Activated gamma-delta T cell (primary cell): ENCODE data around the gene ALDH18A1.
A peak's percentile ranks its signal among the peaks of the same experiment; 100 is the strongest.

Source experiments
- DNase-seq: peaks from one replicate; lab custom pipeline; 2025; lab: John Stamatoyannopoulos, UW

Gene ALDH18A1

DNA sequence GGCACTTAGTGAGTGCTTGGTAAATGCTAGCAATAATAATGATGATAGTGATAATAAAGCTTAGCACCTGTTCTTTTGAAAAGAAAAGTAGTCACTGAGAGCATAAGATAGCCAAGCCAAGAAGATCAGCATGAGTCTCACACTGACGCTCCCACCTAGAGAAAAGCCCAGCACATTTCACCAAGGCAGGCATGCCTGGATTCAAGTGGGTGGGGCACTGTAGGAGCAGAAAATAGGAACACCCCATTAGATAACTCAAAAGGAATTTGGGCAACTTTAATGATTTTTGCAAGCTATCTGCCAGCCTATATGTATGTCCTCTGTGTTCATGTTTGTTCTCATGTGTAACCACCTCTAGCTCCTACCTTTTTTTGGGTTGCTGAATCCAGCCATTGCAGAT is 77.2 kb downstream of the ALDH18A1 start:
- DNase-seq: no peak

DNA sequence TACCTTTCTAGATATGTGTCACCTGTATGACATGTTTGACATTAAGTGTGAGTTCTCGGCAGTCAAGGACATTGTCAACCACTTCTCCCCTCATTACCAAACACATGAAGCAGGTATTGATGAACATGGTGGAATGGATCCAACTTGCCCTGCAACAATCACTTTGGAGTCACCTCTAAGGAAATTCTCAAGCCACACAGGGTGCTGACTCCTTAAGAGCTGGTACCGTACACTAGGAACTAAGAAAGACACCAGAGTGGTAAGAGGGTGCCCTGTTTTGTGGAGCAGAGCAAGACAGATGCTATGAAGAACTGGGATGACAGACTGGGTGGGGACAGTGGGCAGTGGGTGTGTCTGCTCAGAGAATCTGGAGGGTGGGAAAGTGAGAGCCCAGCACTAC is 77.9 kb downstream of the ALDH18A1 start:
- no peak for DNase-seq

DNA sequence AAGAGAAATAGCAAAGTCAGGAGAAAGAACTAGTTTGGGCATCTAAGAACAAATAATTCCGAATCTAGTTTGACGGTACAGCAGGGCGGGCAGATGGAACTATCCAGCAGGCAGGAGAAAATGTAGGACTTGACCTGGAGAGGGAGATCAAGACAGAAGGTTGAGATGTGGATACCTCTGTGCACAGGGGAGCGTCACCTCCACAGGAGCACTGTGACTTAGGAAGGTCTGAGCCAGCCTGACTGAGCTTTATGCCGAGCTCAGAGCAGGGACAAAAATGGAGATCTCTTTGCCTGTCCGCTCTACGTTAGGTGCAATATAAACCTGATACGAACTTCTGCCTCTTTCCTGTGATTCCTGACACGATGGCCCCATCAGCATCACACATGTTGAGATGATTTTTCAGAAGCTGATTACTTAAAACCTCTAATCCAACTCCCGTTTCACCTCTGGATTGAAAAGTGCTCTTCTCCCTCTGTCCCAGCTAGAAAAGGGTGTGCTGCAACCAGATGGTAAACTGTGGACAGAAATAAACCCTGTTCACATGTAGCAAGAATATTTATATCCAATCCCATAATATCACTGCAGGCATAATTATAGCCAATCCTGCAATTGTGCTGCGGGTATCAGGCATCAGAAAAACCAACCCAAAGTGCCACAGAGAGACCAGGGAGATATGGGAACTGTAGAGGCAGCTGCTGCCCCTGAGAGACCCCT is 81.7 kb downstream of the ALDH18A1 start:
- DNase-seq: no peak

DNA sequence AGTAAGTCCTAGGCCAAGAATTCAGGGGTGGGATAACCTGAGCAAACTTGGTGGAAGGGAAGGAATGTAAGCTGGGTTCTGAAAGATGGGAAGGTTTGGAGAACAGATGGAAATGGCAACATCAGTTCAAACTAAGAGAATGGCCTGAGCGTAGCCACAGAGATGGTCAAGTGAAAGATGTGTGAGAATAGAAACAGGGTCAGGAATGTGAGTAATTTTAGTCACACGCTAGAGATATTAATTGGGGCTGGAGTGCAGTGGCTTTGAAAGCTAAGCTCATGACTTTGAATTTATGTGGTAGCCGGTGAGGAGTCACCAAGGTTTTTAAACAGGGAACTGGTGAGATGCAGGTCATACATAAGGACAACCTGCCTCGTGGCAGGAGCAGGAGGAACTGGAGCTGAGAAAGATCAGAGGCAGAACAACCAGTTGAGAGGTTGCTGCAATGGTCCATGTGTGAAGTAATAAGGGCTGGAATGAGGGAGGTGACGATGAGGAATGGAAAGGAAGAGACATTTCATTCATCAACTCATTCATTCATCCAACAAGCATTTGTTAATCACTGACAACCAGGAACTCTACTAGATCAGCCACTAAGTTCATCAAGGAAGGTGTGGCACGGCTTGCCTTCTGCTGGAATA is 82.4 kb downstream of the ALDH18A1 start:
- DNase-seq: no peak

DNA sequence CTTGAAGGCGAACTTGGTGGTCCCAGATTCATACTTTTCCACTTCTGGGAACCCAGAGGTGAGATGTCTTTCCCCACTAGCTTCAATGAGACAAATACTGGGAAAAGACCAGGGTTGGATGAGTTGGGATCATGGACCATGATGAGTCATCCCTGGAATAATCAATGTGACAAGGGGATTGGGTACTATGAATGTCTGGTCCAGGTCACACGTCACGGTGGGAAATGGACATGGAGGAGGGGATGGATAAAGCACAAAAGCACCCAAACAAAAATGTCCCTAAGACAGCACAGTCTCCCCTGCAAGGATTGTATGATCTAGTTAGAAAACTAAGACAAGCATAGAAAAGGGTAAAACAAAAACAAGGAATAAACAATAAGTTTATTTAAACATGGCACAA is 83.0 kb downstream of the ALDH18A1 start:
- no peak for DNase-seq

DNA sequence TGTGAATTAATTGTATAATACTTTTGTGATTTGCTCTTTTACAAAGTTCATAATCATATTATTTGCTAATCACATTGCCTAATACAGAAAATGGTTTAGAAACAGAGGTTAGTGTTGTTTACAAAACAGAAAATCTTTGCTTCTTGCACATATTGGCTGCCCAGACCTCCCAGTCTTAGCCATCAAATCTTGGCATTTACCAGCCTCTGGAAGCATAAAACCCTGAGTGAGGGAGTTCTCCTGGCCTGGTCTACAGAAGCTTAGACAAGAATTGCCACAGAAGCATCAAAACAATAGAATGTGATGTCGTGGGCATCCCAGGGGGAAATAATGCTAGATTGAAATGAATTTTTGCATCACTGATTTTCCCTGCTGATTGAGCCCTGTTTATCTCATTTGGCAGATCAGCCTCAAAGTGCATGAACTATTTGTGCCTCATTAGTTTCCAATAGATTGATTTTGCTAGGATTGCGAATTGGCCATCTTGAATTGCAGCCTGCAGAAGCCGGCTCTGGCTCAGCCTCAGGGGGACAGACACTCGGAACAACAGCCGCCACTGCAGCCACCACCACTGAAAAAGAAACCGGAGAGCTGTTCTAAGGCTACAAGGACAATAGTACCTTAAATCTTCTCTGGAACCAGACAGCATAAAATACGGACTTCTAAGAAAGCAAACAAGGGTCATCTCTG is 84.2 kb downstream of the ALDH18A1 start:
- no peak for DNase-seq

DNA sequence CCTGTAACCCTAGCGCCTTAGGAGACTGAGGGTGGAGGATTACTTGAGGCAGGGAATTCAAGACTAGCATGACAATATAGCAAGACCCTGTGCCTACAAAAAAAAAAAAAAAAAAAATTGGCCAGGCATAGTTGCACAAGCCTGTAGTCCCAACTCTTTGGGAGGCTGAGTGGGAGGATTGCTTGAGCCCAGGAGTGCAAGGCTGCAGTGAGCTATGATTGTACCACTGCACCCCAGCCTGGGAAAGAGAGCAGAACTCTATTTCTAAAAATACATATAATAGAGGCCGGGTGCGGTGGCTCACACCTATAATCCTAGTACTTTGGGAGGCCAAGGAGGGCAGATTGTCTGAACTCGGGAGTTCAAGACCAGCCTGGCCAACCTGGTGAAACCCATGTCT is 85.1 kb downstream of the ALDH18A1 start:
- no peak for DNase-seq

DNA sequence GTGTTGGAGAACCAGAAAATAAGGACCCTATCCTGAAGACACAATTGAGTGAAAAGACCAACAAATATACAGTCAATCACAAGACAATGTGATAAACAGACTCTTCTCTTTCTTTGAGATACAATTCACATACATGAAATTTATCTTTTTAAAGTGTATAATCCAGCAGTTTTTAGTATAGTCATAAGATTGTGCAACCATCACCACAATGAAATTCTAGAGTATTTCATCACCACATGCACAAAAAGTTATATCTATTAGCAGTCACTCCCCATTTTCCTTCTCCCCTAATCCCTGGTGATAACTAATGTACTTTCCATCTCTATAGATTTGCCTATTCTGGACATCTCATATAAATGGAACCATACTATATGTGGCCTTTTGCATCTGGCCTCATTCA is 87.1 kb downstream of the ALDH18A1 start:
- no peak for DNase-seq

DNA sequence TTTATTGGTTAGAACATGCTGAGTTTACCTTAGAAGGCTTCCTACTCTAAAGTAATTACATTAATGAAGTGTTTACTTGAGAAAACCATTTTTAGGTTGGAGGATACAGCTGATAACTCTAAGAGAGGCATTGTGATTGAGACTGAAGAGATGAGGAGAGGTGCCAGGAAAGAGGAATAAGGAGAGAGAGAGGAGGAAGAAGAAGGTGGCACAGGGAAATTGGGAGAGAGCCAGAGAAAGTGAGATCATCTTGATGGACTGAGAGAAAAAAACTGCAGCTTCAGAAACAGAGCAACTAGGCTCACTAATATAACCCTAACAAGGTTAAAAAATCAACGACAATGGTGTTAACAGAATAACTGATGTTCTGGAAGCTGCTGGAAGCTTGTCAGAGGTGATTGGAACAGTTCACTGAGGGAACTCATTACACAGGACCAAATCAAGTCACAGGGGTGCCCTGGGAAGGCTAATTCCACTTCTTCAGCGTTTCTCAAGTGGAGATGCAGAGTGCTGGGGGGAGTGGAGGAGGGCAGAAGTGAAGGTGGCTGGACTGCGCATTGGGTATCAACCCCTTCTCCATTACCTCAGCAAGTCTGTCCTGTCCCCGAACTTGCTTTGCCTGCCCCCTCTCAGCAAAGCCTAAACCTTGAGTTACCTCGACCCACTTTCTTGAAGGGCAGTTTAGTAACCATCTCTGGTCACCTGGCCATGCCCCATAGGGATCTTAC is 88.4 kb downstream of the ALDH18A1 start:
- no peak for DNase-seq

DNA sequence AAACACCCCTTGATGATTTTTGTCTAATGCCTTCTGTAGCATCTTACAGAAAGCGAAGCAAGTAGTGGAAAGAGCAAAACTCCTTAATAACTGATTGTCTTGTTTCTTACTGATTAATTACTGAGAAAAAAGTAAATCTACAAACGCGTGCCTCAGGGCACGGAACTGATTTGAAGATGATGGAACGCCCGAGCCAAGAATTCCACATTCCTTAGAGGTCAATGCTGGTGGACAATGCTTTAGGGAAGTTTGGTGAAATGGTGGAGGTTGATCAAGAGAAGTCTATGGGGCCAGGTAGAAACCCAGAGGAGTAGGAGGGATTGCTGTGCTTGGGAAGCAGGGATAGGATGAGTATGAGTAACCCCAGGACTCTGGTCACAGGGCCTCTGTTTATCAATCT is 90.4 kb downstream of the ALDH18A1 start:
- no peak for DNase-seq

DNA sequence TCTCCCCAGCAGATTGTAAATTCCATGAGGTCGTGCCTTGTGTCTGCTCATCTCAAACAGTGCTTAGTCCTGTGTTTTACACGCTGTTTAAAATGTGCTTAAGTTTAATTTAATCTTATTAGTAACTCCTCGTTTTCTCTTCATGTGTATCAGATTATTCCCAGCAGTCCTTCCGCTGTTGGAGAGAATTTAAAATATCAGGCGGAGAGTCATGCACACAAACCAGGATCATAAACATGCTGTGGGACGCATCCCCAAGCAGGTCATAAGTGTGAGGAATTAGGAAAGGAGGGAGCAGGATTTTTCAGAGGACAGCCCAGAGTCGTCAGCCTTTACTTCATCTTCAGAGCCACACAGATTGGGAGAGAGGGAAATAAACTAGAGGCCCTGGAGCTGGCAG is 91.2 kb downstream of the ALDH18A1 start:
- no peak for DNase-seq

DNA sequence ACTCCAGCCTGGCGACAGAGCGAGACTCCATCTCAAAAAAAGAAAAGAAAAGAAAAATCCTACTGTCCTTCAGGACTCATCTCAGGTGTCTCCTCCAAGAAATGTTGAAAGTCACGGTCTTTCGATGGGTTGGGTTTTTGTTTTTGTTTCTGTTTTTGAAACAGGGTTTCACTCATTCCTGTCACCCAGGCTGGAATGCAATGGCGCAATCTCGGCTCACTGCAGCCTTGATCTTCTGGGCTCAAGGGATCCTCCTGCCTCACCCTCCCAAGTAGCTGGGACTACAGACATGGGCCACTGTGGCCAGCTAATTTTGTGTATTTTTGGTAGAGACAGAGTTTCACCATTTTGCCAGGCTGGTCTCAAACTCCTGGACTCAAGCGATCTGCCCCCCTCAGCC is 92.2 kb downstream of the ALDH18A1 start:
- no peak for DNase-seq

DNA sequence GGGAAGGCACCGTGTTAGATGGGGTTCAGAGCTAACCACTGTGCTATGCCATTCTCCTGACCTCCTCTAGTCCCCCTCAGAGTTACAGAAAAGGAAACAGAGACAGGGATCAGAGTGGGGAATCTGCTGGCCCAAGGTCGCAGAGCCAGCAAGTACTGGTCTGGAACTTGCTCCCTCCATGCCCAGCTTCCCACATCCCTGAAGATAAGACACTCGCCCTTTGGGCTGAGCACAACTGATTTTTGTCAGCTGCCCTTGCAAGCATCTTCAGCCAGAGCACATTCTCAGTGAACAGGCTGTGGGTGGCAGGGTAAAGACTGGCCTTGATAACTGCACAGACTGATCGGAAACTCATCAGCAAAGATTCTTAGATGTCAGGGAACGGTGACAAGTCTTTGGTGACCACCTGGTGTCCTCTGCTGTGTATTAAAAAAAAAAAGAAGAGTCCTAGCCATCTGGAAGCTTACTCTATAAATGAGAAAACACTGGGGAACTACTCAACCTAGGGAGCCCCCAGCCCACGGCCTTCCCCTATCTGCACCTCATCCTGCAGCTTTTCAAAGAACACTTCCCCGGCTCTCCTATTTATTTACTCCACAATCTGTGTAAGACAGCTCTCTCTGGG is 94.1 kb downstream of the ALDH18A1 start:
- no peak for DNase-seq

DNA sequence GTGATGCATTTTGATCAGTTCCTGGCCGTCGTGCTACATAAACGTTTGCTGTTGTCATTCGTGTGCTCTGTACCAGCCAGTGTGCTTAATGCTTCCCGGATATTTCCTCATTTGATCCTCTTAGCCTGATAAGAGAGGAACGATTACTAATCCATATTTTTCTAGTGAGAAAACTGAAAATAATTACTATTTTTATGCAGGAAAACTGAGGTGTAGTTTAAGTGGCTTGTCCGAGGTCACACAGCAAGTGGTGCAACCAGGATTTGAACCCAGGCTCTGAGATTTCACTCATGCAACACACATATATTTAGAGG is 94.7 kb downstream of the ALDH18A1 start:
- DNase-seq: no peak

DNA sequence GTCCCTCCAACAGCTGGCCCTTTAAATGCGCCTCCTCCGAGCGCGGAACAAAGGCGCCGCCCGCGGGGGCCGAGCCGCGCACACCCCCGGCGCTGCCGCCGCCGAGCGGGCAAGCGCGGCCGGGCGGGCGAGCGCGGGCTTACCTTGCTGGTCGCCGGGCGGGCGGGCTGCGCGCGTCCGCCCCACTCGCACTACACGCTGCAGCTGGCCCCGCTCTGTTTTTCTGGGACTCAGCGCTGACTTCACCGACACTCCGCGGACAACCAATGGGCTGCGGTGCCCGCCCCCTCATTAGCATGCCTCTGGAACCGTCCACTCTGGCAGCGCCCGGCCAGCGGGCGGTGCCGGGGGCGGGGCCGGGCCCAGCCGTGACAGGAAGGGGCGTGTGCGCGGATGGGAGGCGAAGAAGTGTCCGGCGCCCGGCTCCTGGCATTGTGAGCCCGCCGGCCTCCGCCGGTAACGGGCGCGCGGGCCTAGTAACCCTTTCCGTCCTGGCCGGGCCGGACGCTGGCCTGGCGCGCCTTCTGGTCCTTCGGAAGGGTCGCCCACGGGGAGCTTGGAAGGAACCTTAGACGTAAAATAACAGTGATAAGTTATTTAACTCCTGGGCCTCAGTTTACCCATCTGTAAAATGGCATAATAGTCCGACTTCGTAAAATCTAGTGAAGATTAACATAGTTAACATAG is 95.2 kb downstream of the ALDH18A1 start, which contains the start of gene SORBS1:
SORBS1 (minus strand) TSS at position 195 of the 687 bp plus-strand sequence. CDS start 120,236 bp downstream, outside the sequence.
- peak; percentile 89 for DNase-seq

DNA sequence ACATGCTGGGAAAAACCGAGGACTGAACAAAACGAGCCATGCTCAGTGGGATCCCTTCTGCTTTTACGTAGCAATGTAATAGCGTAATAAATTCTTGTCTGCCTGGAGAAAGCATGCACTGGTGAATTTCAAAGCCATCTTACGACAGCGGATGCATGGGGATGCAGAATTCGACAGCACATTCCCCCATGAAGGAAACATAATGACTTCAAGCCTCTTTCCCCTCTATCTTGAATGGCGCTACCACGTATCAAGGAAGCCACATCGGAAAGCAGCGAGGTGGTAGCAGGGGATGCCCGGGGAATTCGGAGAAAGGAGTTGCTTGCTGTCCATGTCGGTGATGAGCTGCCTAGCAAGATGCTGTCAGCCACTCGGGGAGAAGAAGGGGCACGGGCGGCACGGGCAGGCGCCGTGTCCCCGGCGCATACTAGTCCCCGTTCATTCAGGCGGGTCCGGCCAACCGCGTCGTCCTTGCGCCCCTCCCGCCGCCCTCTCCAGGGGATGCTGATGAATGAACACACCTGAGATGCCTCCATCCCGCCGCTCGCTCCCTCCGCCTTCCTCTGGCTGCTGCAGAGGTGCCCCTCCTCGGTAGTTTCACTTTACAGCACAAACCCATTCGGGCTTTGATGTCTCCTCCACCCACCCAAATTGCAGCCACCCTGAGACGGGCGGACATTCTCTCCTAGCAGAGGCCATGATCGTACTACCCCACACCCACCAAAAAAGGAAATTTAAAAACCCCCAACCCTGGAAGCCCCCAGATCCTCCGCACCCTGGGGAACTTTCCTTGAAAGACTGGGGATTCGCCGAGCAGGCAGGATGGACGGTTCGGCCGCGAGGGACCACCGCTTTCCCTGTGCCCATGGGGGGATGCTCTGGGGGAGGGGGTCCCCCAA is 96.0 kb downstream of the ALDH18A1 start:
- DNase-seq: peak; percentile 27

DNA sequence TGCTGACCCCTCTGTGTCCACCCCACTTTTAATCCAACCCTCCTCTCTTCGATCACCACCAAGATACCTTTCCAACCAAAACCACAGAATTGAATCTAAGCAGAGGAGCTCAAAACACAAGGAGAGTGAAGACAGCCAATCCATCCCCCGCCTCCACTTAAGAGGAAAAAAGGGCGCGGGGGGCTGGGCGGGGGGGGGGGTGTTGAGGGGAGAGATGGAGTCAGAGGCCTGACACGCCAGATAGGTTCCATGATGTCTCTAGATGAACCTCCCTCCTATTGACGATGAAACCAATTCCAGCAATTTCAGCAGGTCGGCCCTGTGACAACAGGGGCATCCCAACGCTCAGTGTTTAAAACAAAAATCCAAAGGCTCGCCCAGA is 96.6 kb downstream of the ALDH18A1 start:
- no peak for DNase-seq

DNA sequence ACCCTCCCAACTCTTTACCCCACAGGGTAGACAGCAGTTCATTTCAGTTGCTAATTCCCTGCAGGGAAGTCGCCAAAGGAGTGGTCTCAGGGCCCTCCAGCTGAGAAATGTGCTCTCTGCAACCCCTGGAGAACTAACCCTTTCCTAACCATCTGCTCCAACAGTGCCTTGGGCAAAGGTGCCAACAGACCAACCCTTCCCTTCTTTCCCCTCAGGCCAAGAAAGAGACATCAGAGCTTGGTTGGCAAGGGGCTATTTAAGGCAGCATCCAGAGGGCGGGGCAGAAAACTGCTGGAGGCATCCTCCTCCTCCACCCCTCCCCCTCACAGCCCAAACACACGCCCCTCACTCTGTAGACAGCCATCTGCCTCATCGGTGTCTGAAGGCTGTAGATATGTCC is 97.0 kb downstream of the ALDH18A1 start:
- no peak for DNase-seq

DNA sequence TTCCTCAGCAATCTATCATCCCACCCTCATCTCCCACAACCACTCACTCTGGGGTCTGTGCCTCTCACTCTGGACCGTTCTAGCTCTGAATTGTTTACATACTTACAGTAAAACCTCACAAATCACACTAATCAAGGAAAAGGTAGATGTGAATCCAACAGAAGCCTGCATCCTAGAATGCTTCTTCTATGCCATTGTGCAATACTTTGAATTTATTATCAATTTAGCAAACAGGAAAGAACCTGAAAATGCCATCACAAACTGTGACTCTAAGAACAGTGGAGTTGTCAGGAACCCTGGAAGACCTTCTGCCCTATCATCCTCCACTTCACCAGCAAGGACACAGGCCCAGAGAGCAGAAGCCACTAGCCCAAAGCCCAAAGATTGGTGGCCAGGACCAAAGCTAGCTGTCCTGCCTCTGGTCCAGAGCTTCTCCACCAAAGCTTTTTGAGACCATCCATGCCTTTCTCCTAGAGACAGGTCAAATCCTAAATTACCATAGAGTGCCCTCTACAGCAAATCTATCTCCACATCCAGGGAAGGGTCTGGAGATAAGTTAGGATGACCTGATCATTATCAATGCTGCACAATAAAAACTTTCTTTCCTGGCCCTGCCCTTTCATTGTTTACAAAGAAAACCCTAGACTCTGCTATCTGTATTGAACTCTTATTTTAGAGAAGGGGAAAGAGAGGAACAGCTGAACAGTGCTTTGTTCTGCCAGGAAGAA is 97.8 kb downstream of the ALDH18A1 start:
- DNase-seq: no peak
